Osteocyte (in vitro differentiated cells): ENCODE results near the gene UBAP2L. TPM values are rescaled to one million over a fixed set of nuclear protein-coding genes. Genes with fewer than 3 reads are reported as not detected.

Experiments
- DNase-seq: peaks from one replicate; pipeline ENCODE4 v3.0.0; 2021; ENCODE audit warnings: mixed read lengths; ENCODE audit not compliant: unreplicated experiment; ENCODE audit errors: extremely low spot score
- H3K27ac Mint-ChIP-seq: one replicate; pipeline ENCODE4 v1.8.0; 2021; ENCODE audit warnings: mild to moderate bottlenecking, mixed read lengths; ENCODE audit not compliant: unreplicated experiment
- H3K27me3 Mint-ChIP-seq: one replicate; pipeline ENCODE4 v1.8.0; 2021; ENCODE audit warnings: mixed read lengths; ENCODE audit not compliant: unreplicated experiment
- H3K36me3 Mint-ChIP-seq: one replicate; pipeline ENCODE4 v1.8.0; 2021; ENCODE audit warnings: mixed read lengths; ENCODE audit not compliant: unreplicated experiment
- H3K4me1 Mint-ChIP-seq: one replicate; pipeline ENCODE4 v1.8.0; 2021; ENCODE audit warnings: mixed read lengths; ENCODE audit not compliant: unreplicated experiment
- H3K4me3 Mint-ChIP-seq: one replicate; pipeline ENCODE4 v1.8.0; 2021; ENCODE audit warnings: mild to moderate bottlenecking, moderate library complexity, mixed read lengths; ENCODE audit not compliant: unreplicated experiment
- H3K9me3 Mint-ChIP-seq: one replicate; pipeline ENCODE4 v1.8.0; 2021; ENCODE audit warnings: mixed read lengths; ENCODE audit not compliant: unreplicated experiment
- CTCF ChIP-seq: fragments of 200-600 bp; sonication (generic); IDR thresholded peaks from 2 replicates; pipeline ENCODE4 v1.5.0; 2021; ENCODE audit warnings: antibody characterized with exemption, mild to moderate bottlenecking, moderate library complexity
- total RNA-seq: library from RNA; stranded (reverse); gene quantifications from 2 replicates; pipeline ENCODE4 v1.2.1, GENCODE V29; 2021

The UBAP2L gene
- total RNA-seq, 1 donor from 2014 or later = 236 TPM

GRCh38 chr1:154176337-154176736 lies 44.4 kb upstream of the UBAP2L start:
- Mint-ChIP-seq H3K36me3 (peaks cover 14% of the 10 kb centered on the region), H3K27ac (peak overlapping the region; percentile 75), H3K9me3 (no peaks in the 10 kb centered on the region), H3K4me1 (peaks cover 50% of the 10 kb centered on the region), H3K27me3 (no peaks in the 10 kb centered on the region), H3K4me3 (no peak overlapping the region)
- DNase-seq = no peak
- TF ChIP-seq CTCF = no peak

GRCh38 chr1:154178013-154178412 lies 42.7 kb upstream of the UBAP2L start:
- Mint-ChIP-seq H3K36me3 (peaks cover 10% of the 10 kb centered on the region), H3K27ac (peak overlapping the region; percentile 58), H3K27me3 (no peaks in the 10 kb centered on the region), H3K4me1 (peaks cover 57% of the 10 kb centered on the region), H3K4me3 (no peak overlapping the region), H3K9me3 (no peaks in the 10 kb centered on the region)
- no peak for TF ChIP-seq CTCF
- no peak for DNase-seq

GRCh38 chr1:154178911-154179811 lies 41.6 kb upstream of the UBAP2L start:
- H3K36me3 Mint-ChIP-seq = peaks cover 10% of the 10 kb centered on the region
- no peaks in the 10 kb centered on the region for H3K9me3 Mint-ChIP-seq
- H3K4me3 Mint-ChIP-seq = no peak overlapping the region
- peak overlapping the region; percentile 66 for H3K27ac Mint-ChIP-seq
- TF ChIP-seq CTCF = no peak
- DNase-seq = no peak
- H3K4me1 Mint-ChIP-seq = peaks cover 61% of the 10 kb centered on the region
- H3K27me3 Mint-ChIP-seq = no peaks in the 10 kb centered on the region

DNA sequence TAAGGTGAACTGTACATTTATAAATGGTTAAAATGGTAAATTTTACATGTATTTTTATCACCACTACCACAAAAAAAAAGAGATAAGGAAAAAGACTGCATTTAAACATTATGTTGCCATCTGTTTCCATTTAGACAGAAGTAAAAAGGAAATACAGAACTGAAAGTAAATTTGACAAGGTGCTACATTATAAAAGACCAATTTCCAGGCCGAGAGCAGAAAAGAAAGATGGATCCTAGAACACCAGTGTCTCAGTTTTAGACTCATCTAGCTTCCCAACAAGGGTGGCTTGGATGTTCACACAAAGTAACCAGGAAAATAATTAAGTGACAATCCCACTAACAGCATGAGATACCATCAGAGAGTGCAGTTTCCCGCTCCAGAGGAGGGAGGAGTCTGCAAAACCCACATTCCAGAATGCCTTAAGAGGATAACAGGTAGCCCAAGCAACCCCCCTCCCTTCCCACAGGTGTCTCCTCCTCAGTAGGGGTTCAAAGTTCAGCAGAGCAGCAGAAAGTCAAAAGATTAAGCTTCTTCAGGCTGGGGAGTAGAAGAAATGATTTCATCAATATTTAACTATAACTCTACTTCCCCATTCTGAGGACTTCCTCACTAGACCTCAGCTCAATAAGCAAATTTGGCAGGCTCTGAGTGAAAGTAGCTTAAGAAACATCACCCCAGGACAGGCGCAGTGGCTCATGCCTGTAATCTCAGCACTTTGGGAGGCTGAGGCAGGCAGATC lies 40.6 kb upstream of the UBAP2L start:
- Mint-ChIP-seq H3K36me3 (peaks cover 10% of the 10 kb centered on the region), H3K27me3 (no peaks in the 10 kb centered on the region), H3K27ac (peak overlapping the region; percentile 21), H3K4me1 (peaks cover 61% of the 10 kb centered on the region), H3K9me3 (no peaks in the 10 kb centered on the region), H3K4me3 (peak overlapping the region; percentile 9)
- no peak for TF ChIP-seq CTCF
- no peak for DNase-seq

GRCh38 chr1:154181944-154182343 lies 38.8 kb upstream of the UBAP2L start:
- H3K4me3 Mint-ChIP-seq = peak overlapping the region; percentile 100
- peak overlapping the region; percentile 99 for H3K27ac Mint-ChIP-seq
- no peaks in the 10 kb centered on the region for H3K9me3 Mint-ChIP-seq
- no peak for DNase-seq
- peaks cover 6% of the 10 kb centered on the region for H3K36me3 Mint-ChIP-seq
- H3K27me3 Mint-ChIP-seq = peaks cover 11% of the 10 kb centered on the region
- TF ChIP-seq CTCF = no peak
- H3K4me1 Mint-ChIP-seq = peaks cover 51% of the 10 kb centered on the region
